Keratinocyte (primary cell): Measurements from ENCODE around the gene C1QTNF9B. TPM values are rescaled to one million over a fixed set of nuclear protein-coding genes. Genes with fewer than 3 reads are reported as not detected.
"Not testable (repeated sequence)": the region's sequence is repeated elsewhere in the genome, so short reads cannot be mapped to it uniquely, and the experiment has no call there.

Experiments used
- DNase-seq: peaks from one replicate; pipeline ENCODE4 v3.0.0-alpha.2; 2011; ENCODE audit warnings: low read depth, missing footprints, low spot score
- FAIRE-seq: peaks from 2 replicates; lab custom pipeline; 2011; peaks lifted over from hg19 to GRCh38; lab: Jason Lieb, UNC
- H2AFZ ChIP-seq: 2 replicates; pipeline ENCODE4 v1.6.0; 2012; ENCODE audit warnings: low read length, control low read depth, inconsistent platforms; ENCODE audit not compliant: control insufficient read depth
- H3K27ac ChIP-seq: 2 replicates; pipeline ENCODE4 v1.5.1; 2011; ENCODE audit warnings: low read length; ENCODE audit not compliant: control insufficient read depth, insufficient read depth
- H3K27me3 ChIP-seq: 3 replicates; pipeline ENCODE4 v1.6.0; 2011; ENCODE audit warnings: low read length; ENCODE audit not compliant: control insufficient read depth, insufficient read depth; ENCODE audit errors: extremely low read depth
- H3K36me3 ChIP-seq, 2 experiments: 2 replicates in 1 of 2; 3 replicates in 1 of 2; pipeline ENCODE4 v1.5.1; 2011; ENCODE audit warnings: low read length in 2 of 2, mild to moderate bottlenecking in 1 of 2; ENCODE audit not compliant: control insufficient read depth in 2 of 2, insufficient read depth in 2 of 2; ENCODE audit errors: extremely low read depth in 1 of 2
- H3K4me1 ChIP-seq: 3 replicates; pipeline ENCODE4 v1.5.1; 2011; ENCODE audit warnings: low read length; ENCODE audit not compliant: control insufficient read depth, insufficient read depth; ENCODE audit errors: extremely low read depth
- H3K4me2 ChIP-seq: 3 replicates; pipeline ENCODE4 v1.6.0; 2011; ENCODE audit warnings: low read depth, low read length; ENCODE audit not compliant: control insufficient read depth, insufficient read depth; ENCODE audit errors: extremely low read depth
- H3K4me3 ChIP-seq, 3 experiments: fragments of 200-600 bp in 1 of 3; sonication (generic) in 1 of 3; 2 replicates in 2 of 3; 3 replicates in 1 of 3; pipeline ENCODE4 v1.5.1; 2011 to 2016; ENCODE audit warnings: low read length in 3 of 3, mild to moderate bottlenecking in 3 of 3, control low read depth in 2 of 3, inconsistent platforms in 1 of 3, low read depth in 1 of 3, mixed read lengths in 1 of 3, mixed run types in 1 of 3, moderate library complexity in 1 of 3; ENCODE audit not compliant: control insufficient read depth in 2 of 3, insufficient read depth in 2 of 3; ENCODE audit errors: extremely low read depth in 1 of 3
- H3K79me2 ChIP-seq: 2 replicates; pipeline ENCODE4 v1.6.0; 2012; ENCODE audit warnings: low read length; ENCODE audit not compliant: control insufficient read depth, insufficient read depth
- H3K9ac ChIP-seq: 3 replicates; pipeline ENCODE4 v1.6.0; 2011; ENCODE audit warnings: low read length; ENCODE audit not compliant: control insufficient read depth, insufficient read depth; ENCODE audit errors: extremely low read depth
- H3K9me1 ChIP-seq: 3 replicates; pipeline ENCODE4 v1.6.0; 2011; ENCODE audit warnings: low read length; ENCODE audit not compliant: control insufficient read depth, insufficient read depth; ENCODE audit errors: extremely low read depth
- H3K9me3 ChIP-seq: 2 replicates; pipeline ENCODE4 v1.5.1; 2012; ENCODE audit warnings: low read depth, low read length; ENCODE audit not compliant: control insufficient read depth
- H4K20me1 ChIP-seq: 3 replicates; pipeline ENCODE4 v1.6.0; 2011; ENCODE audit warnings: low read length; ENCODE audit not compliant: control insufficient read depth, insufficient read depth; ENCODE audit errors: extremely low read depth
- EZH2 ChIP-seq: IDR thresholded peaks from one replicate; pipeline ENCODE4 v1.6.1; 2012; ENCODE audit warnings: inconsistent platforms, mild to moderate bottlenecking, low read length, moderate library complexity
- dilution Hi-C: fragments of 300-500 bp; cut with MboI; formaldehyde crosslinking; loops from one replicate; pipeline ENCODE4 v1.7.0; 2020; ENCODE audit warnings: low sequenced_read_pairs; ENCODE audit not compliant: extremely low pct_ligation_motif_present
- polyA plus RNA-seq, 5 experiments: library from polyadenylated mRNA; depleted of rRNA in 3 of 5; stranded (reverse) in 3 of 5; stranded (forward) in 1 of 5; unstranded in 1 of 5; fragments of >200 nt; gene quantifications; 1 replicate in 1 of 5; 2 replicates in 3 of 5; 3 replicates in 1 of 5; pipeline versions ENCODE4 v1.2.1 to v1.2.3, GENCODE V29; 2011 to 2012; ENCODE audit warnings: missing spikeins in 2 of 5, low read depth in 1 of 5, low replicate concordance in 1 of 5
- TF ChIP-seq, protein P1 (sequence below), 3 experiments: IDR thresholded peaks in 1 of 3; conservative IDR thresholded peaks in 1 of 3; optimal IDR thresholded peaks in 1 of 3; 2 replicates in 2 of 3; 3 replicates in 1 of 3; pipeline versions ENCODE3 to v1.5.1; 2011; ENCODE audit warnings: low read length in 3 of 3, mild to moderate bottlenecking in 3 of 3, moderate library complexity in 2 of 3, control low read depth in 1 of 3, inconsistent platforms in 1 of 3; ENCODE audit not compliant: insufficient read depth in 2 of 3; ENCODE audit errors: extremely low read depth in 1 of 3

C1QTNF9B gene
- polyA plus RNA-seq, 1 donor (not counting 4 experiments of a cell fraction or from before 2014, with no cell fraction given) = not detected

DNA sequence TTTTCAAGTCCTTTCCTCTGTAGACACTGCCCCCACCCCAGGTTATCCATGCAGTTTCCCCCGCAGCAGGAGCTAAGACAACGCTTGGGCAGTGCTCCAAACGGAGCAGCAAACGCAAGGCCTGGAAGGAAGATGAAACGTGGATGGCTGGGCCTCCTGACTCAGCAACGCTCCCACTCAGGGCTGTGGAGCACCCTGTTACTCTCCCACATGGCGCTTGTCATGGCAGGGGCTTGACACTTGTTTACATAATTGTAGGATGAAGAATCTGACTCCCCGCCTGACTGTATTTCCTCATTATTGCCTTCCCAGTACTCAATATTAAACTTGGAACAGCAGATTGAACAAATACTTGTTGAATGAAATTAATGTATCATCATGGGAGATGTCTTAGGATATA lies 799 bp upstream of the C1QTNF9B start:
- Histone ChIP-seq H3K4me3 (no peak overlapping the region), H3K36me3 (no peaks in the 10 kb centered on the region), H3K9ac (no peak overlapping the region), H3K4me2 (no peak overlapping the region), H3K79me2 (no peaks in the 10 kb centered on the region), H3K27ac (no peak overlapping the region), H3K9me1 (no peaks in the 10 kb centered on the region), H4K20me1 (no peaks in the 10 kb centered on the region), H3K4me1 (peaks cover 10% of the 10 kb centered on the region), H2AFZ (no peak overlapping the region), H3K27me3 (peaks cover 6% of the 10 kb centered on the region), H3K9me3 (no peaks in the 10 kb centered on the region)
- FAIRE-seq (no peak), DNase-seq (no peak)
- dilution Hi-C loops = no loop called here
- TF ChIP-seq, protein P1, sequence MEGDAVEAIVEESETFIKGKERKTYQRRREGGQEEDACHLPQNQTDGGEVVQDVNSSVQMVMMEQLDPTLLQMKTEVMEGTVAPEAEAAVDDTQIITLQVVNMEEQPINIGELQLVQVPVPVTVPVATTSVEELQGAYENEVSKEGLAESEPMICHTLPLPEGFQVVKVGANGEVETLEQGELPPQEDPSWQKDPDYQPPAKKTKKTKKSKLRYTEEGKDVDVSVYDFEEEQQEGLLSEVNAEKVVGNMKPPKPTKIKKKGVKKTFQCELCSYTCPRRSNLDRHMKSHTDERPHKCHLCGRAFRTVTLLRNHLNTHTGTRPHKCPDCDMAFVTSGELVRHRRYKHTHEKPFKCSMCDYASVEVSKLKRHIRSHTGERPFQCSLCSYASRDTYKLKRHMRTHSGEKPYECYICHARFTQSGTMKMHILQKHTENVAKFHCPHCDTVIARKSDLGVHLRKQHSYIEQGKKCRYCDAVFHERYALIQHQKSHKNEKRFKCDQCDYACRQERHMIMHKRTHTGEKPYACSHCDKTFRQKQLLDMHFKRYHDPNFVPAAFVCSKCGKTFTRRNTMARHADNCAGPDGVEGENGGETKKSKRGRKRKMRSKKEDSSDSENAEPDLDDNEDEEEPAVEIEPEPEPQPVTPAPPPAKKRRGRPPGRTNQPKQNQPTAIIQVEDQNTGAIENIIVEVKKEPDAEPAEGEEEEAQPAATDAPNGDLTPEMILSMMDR (optimal IDR thresholded peaks at IDR 0.05 in 1 of 3, IDR thresholded peaks at IDR 0.05 in 1 of 3, conservative IDR thresholded peaks at IDR 0.05 in 1 of 3; ENCODE audit: extremely low read depth in 1 of 3, insufficient read depth in 2 of 3, low read length in 3 of 3) = no peak
- TF ChIP-seq EZH2 = no peak

DNA sequence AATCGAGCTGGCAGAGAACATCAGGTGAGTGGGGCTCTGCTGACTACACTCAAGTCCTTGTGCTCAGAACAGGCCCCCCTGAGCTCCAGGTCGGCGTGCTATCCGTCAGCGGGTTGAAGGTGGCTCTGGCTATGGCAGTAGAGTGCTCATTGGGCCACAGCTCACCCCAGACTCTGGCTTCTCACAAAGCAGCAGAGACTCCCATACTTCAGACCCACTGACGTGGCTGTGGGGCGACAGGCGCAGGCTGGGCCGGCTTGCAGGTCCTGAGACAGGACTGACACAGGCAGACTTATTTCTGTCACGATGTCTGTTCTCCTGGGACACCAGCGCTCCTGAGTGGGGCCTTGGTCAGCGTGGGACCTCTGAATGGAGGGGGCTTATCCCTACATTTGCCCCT lies 2.6 kb downstream of the C1QTNF9B start:
- H4K20me1 ChIP-seq, H2AFZ ChIP-seq, dilution Hi-C loops, H3K27me3 ChIP-seq, H3K4me1 ChIP-seq, H3K4me3 ChIP-seq, DNase-seq, H3K79me2 ChIP-seq, FAIRE-seq, H3K36me3 ChIP-seq, H3K27ac ChIP-seq, H3K9me3 ChIP-seq, H3K9ac ChIP-seq, H3K4me2 ChIP-seq, H3K9me1 ChIP-seq: not testable (repeated sequence)

DNA sequence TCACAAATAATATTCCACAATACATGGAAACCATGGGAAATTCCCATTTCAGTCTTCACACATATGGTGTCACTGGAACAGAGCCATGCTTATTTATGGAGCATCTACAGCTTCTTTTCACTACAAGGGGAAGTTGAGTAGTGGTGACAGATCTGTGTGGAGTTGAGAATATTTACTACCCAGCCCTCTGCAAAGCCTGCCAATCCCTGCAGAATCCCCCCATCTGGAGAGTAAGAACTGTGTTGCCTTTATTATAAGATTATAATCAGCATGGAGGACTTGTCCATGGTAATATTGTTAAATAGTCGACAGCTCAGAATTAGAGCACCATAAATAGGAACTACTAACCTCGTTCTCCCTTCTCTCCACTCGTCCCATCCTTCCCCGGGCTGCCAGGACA lies 3.5 kb downstream of the C1QTNF9B start:
- not testable (repeated sequence) for H2AFZ ChIP-seq, H3K4me3 ChIP-seq, FAIRE-seq

More for the DNA sequence above, 3.5 kb downstream of the C1QTNF9B start:
- H4K20me1 ChIP-seq, H3K27ac ChIP-seq, H3K9me3 ChIP-seq, H3K9me1 ChIP-seq, dilution Hi-C loops, H3K4me2 ChIP-seq, H3K27me3 ChIP-seq, H3K79me2 ChIP-seq, DNase-seq, H3K9ac ChIP-seq, H3K36me3 ChIP-seq, H3K4me1 ChIP-seq: not testable (repeated sequence)
